Parathyroid adenoma (tissue), 2 donors: ENCODE results near the gene ME3.

Experiments
- H2AFZ ChIP-seq: fragments of 300-600 bp; sonication (generic); one replicate; pipeline ENCODE4 v1.7.0; 2017; ENCODE audit warnings: antibody characterized with exemption, mild to moderate bottlenecking
- H3K27ac ChIP-seq: fragments of 300-600 bp; sonication (generic); one replicate; pipeline ENCODE4 v1.7.0; 2017
- H3K27me3 ChIP-seq: fragments of 300-600 bp; sonication (generic); one replicate; pipeline ENCODE4 v1.7.0; 2017; ENCODE audit warnings: low read length; ENCODE audit not compliant: control insufficient read depth, insufficient read depth
- H3K36me3 ChIP-seq: fragments of 300-600 bp; sonication (generic); one replicate; pipeline ENCODE4 v1.7.0; 2017; ENCODE audit warnings: low read length; ENCODE audit not compliant: control insufficient read depth, insufficient read depth
- H3K4me1 ChIP-seq: fragments of 300-600 bp; sonication (generic); one replicate; pipeline ENCODE4 v1.7.0; 2017; ENCODE audit warnings: control low read depth
- H3K4me2 ChIP-seq: fragments of 300-600 bp; sonication (generic); one replicate; pipeline ENCODE4 v1.7.0; 2017; ENCODE audit warnings: low read length
- H3K4me3 ChIP-seq: fragments of 300-600 bp; sonication (generic); one replicate; pipeline ENCODE4 v1.7.0; 2017; ENCODE audit warnings: low read depth, low read length
- H3K79me2 ChIP-seq: fragments of 300-600 bp; sonication (generic); one replicate; pipeline ENCODE4 v1.7.0; 2017; ENCODE audit warnings: control low read depth
- H3K9ac ChIP-seq: fragments of 300-600 bp; sonication (generic); one replicate; pipeline ENCODE4 v1.7.0; 2017; ENCODE audit warnings: mild to moderate bottlenecking
- H3K9me3 ChIP-seq: fragments of 300-600 bp; sonication (generic); one replicate; pipeline ENCODE4 v1.7.0; 2017; ENCODE audit warnings: low read length; ENCODE audit not compliant: control insufficient read depth
- CTCF ChIP-seq: fragments of 300-600 bp; sonication (generic); IDR thresholded peaks from one replicate; pipeline ENCODE4 v1.7.0; 2017; ENCODE audit warnings: antibody characterized with exemption, mild to moderate bottlenecking
- donor health status: primary hyperparathyroidism.

The ME3 gene

GRCh38 chr11:86580535-86580934 is 91.9 kb downstream of the ME3 start:
- H3K9me3 ChIP-seq, result no peaks in the 10 kb centered on the region
- H3K4me2 ChIP-seq, result no peak overlapping the region
- TF ChIP-seq CTCF, result no peak
- peaks cover 11% of the 10 kb centered on the region for H3K4me1 ChIP-seq
- H3K9ac ChIP-seq, result no peak overlapping the region
- peaks cover 2% of the 10 kb centered on the region for H3K79me2 ChIP-seq
- no peak overlapping the region for H3K4me3 ChIP-seq
- H3K27ac ChIP-seq, result no peak overlapping the region
- no peak overlapping the region for H2AFZ ChIP-seq
- H3K27me3 ChIP-seq, result no peaks in the 10 kb centered on the region
- H3K36me3 ChIP-seq, result no peaks in the 10 kb centered on the region

- Histone ChIP-seq H3K4me2 (no peak overlapping the region), H2AFZ (no peak overlapping the region), H3K4me3 (no peak overlapping the region), H3K36me3 (no peaks in the 10 kb centered on the region), H3K4me1 (peaks cover 11% of the 10 kb centered on the region), H3K27me3 (no peaks in the 10 kb centered on the region), H3K9me3 (no peaks in the 10 kb centered on the region), H3K9ac (no peak overlapping the region), H3K27ac (no peak overlapping the region), H3K79me2 (peaks cover 2% of the 10 kb centered on the region)
- TF ChIP-seq CTCF, result no peak
These were observed 93.0 kb downstream of the ME3 start for GRCh38 chr11:86579406-86579731.

GRCh38 chr11:86578727-86579405 is 93.5 kb downstream of the ME3 start:
- H3K4me2 ChIP-seq, result no peak overlapping the region
- no peak overlapping the region for H2AFZ ChIP-seq
- no peak overlapping the region for H3K9ac ChIP-seq
- peak overlapping the region; percentile 54 for H3K27ac ChIP-seq
- no peaks in the 10 kb centered on the region for H3K36me3 ChIP-seq
- H3K27me3 ChIP-seq, result no peaks in the 10 kb centered on the region
- H3K4me3 ChIP-seq, result no peak overlapping the region
- peaks cover 2% of the 10 kb centered on the region for H3K79me2 ChIP-seq
- TF ChIP-seq CTCF, result no peak
- H3K9me3 ChIP-seq, result no peaks in the 10 kb centered on the region
- H3K4me1 ChIP-seq, result peaks cover 11% of the 10 kb centered on the region

GRCh38 chr11:86577644-86578636 is 94.5 kb downstream of the ME3 start:
- H3K36me3 ChIP-seq, result no peaks in the 10 kb centered on the region
- H3K79me2 ChIP-seq, result peaks cover 2% of the 10 kb centered on the region
- H2AFZ ChIP-seq, result no peak overlapping the region
- H3K27me3 ChIP-seq, result no peaks in the 10 kb centered on the region
- H3K4me3 ChIP-seq, result no peak overlapping the region
- peaks cover 11% of the 10 kb centered on the region for H3K4me1 ChIP-seq
- no peak overlapping the region for H3K9ac ChIP-seq
- peak overlapping the region; percentile 54 for H3K27ac ChIP-seq
- H3K4me2 ChIP-seq, result no peak overlapping the region
- no peak for TF ChIP-seq CTCF
- no peaks in the 10 kb centered on the region for H3K9me3 ChIP-seq
